NCI-H2196 treated with DMSO at 0.1 percent for 48 hours (cell line): ENCODE data around the gene OAT.
"Not testable (repeated sequence)": the region's sequence is repeated elsewhere in the genome, so short reads cannot be mapped to it uniquely, and the experiment has no call there.

Source experiments
- DNase-seq: peaks from one replicate; lab custom pipeline; 2025; ENCODE audit not compliant: unreplicated experiment; lab: John Stamatoyannopoulos, UW

Gene OAT

DNA sequence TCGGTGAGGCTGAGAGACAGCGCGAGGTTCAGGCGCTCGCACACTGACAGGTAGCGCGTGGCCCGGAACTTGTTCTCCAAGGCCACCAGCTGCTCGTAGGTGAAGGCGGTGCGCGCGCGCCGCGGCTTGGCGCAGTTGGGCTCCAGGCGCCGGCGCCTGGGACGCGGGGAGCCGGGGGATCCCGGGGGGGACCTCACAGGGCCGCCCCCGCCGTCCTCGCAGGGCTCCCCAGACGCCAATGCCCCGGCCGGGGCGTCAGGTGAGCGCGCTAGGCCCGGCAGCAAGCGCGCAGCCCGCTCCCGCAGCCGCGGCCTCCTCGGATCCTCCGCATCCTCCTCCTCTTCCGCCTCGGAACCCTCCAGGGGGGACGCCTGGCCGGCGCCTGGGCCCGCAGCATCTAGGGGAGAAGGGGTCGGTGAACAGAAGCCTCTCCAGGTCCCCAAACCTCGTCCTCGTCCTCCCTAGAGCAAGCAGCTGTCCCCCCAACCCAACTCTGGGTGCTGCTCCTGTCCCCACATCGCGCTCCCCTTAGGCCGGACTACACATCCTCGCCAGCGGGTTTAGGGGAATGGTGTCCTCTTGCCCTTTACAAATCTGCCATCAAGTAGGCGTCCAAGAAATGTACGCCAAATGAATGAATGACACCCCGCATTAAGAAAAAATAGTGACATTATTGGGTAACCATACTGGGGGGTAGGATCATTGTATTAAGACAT, 29.2 kb upstream of the OAT start:
- no peak for DNase-seq

DNA sequence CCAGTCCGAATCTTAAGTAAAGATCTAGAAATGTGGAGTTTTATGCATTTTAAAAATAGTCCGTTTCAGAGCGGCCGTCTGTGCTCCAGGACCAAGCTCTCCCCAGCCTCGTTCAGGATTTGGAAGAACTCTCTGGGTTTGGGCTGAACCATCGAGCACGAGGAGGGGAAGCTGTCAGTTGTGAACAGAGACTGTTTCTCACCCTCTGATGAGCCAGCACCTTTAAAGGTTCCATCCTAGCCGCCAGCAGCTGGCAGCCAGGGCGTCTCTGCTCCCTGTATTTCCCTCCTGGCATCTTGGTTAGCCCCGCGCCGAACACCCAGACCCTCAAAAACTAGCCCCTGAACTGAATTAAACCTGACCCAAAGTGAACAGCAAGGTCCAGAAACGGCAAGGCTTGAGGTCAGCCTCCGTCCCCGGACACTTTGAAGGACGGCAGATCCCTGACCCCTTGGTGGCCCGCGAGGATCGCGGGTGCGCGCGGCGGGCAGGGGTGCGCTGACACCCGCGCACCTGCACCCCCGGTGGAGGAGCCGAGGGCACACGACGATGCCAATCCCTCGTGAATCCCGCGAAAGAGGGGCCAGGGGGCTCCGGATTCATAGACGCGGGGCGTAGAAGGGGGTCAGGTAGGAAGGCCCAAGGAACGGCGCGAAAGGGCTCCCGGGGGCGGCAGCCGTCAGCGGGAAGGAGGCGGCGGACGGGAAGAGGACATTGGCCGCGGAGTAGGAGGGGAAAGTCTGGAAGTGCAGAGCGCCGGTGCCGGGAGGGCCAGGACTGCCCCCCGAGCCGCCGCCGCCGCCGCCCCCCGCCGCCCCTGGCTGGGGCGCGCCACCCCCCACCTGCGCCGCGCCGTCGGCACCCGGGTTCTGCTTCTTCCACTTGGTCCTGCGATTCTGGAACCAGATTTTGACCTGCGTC, 28.4 kb upstream of the OAT start:
- DNase-seq: no peak

DNA sequence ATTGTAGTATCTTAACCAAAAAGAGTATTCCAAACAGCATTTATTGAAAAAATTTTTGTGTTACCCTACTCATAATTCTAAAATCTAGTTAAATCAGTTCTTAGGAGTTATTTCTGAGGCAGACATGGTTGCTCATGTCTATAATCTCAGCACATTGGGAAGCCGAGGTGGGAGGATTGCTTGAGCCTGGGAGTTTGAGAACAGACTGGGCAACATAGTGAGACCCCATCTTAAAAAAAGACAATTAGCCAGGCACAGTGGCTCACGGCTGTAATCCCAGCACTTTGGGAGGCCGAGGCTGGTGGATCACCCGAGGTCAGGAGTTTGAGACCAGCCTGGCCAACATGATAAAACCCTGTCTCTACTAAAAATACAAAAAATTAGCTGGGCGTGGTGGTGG, 23.0 kb upstream of the OAT start:
- DNase-seq: not testable (repeated sequence)

DNA sequence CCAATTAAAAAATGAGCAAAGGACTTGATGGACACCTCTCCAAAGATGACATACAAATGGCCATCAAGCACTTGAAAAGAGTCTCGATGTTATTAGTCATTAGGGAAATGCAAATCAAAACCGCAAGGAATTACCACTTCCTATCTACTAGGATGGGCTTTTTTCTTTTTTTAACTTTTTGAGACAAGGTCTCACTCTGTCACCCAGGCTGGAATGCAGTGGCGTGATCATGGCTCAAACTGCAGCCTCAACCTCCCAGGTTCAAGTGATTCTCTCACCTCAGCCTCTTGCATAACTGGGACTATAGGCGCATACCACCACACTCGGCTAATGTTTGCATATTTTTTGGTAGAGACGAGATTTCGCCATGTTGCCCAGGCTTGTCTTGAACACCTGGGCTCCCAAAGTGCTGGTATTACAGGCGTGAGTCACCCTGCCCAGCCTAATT, 17.5 kb upstream of the OAT start:
- DNase-seq: no peak

DNA sequence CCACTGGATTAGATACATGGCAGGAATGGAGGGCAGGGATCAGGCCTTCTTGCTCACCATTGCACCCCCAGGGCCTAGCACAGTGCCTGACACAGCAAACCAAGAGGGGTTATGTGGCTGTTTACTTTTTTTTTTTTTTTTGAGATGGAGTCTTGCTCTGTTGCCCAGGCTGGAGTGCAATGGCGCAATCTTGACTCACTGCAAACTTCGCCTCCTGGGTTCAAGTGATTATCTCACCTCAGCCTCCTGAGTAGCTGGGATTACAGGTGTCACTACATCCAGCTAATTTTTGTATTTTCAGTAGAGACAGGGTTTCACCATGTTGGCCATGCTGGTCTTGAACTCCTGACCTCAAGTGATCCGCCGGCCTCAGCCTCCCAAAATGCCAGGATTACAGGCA, 17.0 kb upstream of the OAT start:
- not testable (repeated sequence) for DNase-seq

DNA sequence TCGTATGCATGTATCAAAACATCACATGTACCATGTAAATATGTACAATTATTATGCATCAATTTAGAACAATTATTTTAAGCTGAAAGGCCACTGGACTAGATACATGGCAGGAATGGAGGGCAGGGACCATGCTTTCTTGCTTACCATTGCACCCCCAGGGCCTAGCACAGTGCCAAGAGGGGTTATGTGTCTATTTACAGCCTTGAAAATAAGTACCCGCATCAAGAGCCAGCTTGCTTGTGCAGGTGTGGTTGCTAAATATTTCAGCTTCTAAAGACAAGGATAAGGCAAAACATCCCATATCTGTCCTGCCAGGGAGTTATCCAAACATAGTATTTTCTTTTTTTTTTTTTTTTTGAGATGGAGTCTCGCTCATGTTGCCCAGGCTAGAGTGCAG, 14.7 kb upstream of the OAT start:
- no peak for DNase-seq

DNA sequence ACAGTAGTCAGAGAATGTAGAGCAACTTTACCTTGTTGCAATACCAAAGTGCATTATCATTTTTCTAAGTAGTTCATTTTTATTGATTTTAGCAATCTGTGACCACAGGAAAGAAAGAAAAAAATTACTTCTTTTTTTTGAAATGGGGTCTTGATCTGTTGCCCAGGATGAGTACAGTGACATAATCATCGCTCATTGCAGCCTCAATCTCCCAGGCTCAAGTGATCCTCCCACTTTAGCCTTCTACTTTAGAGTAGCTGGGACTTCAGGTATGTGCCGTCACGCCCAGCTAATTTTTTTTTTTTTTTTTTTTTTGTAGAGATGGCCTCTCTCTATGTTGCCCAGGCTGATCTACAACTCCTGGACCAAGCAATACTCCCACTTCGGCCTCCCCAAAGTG, 11.4 kb upstream of the OAT start:
- DNase-seq: no peak

DNA sequence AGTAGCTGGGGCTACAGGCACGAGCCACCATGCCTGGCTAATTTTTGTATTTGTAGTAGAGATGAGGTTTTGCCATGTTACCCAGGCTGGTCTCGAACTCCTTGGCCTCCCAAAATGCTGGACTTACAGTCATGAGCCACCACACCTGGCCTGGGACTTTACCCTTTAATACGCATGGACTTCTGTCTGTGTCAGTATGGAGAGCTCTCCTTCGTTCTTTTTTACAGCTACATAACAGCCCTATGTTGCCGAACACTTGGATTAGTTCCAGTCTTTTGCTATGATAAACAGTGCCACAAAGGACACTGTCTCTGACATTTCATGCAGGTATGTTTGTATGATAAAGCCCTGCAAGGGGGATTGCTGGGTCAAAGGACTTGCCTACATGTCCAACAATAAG, 10.9 kb upstream of the OAT start:
- no peak for DNase-seq

DNA sequence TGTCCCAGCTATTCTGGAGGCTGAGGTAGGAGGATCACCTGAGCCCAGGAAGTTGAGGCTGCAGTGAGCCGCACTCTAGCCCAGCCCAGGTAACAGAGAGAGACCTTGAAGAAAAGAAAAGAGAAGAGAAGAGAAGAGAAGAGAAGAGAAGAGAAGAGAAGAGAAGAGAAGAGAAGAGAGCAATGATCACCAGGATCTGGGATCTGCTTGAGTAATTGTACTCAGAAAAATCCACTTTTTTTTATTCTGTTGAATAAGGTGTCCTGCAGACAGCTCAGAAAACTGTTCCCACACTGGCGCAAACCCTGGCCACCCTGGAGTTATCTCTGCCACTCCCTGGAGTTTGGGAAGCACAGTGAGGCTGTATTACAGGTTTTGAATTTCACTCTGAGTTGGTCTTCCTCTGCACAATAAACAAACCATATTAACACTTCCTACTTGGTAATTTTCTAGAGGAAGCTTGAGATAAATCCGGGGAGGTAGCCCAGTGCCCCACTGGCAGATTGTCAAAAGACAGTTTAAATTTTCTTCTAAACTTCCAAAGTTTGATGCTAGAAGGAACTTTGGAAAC, 9.6 kb upstream of the OAT start:
- DNase-seq: no peak

DNA sequence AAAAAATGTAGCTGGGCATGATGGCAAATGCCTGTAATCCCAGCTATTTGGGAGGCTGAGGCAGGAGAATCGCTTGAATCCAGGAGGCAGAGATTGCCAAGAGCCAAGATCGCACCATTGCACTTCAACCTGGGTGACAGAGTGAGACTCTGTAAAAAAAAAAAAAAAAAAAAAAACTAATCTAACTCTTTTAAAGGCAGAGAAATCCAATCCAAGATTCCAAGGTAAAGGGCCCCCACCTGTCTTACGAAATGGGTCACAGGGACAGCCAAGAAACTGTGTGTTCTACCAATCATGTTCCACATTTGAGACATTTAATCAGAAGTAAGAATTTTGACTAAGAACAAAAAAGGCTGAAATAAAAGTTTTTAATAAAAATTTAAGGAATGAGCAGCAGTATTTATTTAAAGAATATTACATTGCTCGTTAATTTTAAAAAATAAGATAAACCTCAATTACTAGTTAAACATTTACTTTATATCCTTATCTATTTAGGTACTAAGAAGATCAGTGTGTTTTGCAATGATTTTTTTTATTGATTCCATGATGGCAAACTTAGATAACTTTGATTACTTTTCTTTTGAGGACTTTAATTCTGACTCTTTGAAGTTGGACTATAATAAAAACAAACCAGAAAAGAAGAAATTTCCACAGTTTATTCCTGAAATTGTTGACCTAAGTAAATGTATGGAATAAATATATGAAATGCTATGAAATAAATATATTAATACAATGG, 6.7 kb upstream of the OAT start:
- no peak for DNase-seq

DNA sequence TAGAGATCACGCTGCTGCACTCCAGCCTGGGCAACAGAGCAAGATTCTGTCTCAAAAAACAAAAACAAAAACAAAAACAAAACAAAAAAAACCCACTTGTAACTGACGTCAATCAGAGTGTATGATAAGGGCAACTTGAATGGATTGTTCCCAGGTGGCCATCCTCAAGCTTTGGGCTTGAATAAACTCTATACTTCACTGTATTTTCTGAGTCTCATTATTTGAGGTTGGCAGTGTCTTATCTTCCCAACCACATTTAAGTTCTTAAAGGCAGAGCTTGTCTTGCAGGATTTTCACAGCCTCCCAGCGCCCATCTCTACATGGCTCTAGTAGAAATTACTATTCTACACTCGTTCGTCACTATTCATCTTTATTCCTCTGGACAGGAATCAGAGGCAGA, 5.1 kb upstream of the OAT start:
- no peak for DNase-seq

DNA sequence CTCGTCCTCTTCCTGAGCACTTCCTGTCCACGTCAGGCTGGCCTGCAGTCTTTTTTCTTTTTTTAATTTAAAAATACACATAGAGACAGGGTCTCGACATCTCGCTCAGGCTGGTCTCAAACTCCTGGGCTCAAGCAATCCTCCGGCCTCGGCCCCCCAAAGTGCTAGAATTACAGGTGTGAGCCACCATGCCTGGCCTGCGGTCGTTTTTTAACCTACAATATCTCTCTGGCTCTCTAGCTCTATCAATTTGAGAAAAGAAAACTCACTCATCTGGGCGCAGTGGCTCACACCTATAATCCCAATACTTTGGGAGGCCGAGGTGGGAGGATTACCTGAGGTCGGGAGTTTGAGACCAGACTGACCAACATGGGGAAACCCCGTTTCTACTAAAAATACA, 4.0 kb upstream of the OAT start:
- DNase-seq: no peak

DNA sequence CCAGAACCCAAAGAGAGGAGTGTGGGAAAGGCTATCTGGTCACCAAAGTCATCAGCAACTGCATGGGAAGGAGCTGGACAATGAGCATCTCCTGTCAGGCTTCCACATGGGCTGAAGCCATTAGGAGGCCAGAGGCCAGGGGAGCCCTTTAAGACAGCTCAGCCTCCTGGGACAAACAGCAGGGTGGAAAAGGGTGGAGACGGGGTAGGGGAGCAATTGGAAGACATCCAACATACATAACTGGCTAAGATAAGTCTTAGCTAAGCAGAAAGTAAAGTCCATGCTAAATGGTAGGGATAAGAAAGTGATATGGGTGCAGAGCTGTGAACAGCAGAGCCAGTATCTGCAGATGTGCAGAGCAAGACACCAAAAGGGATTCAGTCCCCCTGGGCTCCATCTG, 1.5 kb upstream of the OAT start:
- no peak for DNase-seq

DNA sequence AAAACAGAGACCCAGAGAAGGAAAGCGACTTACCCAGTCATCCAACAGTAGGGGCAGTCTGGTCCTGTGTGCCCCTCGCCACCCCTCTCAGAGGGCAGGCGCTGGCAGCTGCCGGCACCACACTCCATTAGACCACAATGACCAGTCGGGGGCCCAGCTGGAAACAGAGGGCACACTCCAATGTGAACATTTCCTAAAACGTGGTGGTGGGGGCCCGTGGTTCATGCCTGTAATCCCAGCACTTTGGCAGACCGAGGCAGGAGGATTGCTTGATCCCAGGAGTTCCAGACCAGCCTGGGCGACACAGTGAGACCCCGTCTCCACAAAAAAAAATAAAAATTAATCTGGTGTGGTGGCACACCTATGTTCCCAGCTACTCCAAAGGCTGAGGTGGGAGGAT, 912 bp upstream of the OAT start:
- DNase-seq: no peak

DNA sequence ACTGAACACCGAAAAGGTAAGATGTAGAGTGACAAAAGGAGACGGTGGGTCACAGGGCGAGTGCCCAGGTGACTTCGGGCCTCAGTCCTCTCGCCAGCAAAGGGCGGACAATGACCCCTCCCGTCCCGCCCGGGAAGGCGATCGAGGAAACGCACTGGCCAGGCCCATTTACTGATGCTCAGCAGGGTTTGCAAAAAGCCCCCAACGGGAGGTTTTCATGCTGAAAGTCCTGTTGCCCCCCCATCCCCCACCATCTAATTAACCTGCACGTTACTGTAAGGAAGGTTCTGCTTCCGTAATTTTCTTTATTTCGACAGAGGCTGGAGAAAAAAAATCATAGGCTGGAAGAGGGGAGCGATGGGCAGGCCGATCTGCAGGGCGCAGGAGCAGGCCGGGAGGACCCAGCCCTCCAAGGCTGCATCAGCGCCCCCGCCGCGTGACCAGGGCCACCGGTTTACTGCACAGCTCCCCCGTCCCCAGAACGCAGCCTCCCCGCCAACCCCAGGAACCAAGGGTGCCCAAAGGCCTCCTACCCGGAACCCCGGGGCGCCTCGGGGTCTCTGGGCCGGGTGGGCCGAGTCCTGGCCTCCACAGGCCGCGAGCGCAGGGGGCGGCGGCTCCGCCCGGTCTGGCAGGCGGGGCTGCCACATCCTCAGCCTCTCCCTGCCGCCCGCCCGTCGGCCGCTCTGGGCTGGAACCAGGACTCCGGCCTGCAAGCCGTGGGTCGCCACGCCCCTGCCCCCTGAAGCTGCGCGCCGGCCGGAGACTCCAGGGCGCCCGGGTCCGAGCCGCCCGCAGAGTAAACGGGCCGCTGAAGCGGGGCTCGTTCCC, 613 bp downstream of the OAT start:
- DNase-seq: no peak

DNA sequence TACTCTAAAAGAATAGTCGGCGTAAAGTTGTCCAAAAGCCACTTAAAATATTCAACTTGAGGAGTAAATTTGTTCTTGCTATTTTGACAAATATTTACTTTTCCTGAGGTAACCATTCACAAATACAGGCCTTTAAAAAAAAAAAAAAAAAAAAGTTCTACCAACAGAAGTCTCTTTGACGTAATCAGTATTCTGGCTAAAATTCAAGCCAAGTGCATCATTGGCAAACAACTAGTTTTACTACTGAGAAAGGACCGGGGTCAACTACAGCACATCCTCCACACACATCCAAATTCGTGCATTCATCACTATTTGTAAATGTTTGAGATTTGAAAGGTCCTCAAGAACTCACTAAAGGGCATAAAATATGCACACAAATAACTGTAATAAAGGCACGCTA, 2.0 kb downstream of the OAT start:
- no peak for DNase-seq

DNA sequence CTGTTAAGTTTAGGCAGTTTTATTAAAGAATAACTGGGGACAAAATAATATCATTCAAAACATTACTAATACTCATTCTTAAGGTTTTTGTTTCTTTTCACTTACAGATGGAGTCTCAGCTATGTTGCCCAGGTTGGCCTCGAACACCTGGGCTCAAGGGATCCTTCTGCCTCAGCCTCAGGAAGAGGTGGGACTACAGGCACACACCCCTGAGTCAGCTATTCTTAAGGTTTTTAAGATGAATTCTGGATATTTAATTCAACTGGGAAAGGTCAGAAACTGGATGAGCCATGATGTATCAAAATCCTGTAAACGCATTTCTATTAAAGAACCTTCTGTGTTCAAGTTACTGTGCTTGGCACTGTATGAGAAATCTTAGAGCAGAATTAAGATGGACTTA, 3.5 kb downstream of the OAT start:
- DNase-seq: no peak

DNA sequence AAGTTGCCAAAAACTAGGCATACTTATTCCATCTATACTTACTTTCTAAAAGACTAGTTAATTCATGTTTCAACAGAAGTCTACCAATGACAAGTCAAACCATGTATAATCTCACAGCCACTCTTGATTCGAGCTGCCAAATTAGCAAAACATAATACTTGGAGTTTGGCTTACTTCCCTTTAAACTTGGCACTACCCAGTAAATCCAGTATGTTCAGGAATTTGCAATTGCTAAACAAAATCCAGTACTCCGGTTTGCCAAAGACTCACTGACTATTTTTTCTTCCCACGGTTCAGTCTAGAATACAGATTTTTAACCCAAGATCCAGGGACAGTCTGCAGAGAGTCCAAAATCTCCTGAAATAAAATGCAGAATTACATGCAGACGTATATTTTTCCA, 4.6 kb downstream of the OAT start:
- no peak for DNase-seq

DNA sequence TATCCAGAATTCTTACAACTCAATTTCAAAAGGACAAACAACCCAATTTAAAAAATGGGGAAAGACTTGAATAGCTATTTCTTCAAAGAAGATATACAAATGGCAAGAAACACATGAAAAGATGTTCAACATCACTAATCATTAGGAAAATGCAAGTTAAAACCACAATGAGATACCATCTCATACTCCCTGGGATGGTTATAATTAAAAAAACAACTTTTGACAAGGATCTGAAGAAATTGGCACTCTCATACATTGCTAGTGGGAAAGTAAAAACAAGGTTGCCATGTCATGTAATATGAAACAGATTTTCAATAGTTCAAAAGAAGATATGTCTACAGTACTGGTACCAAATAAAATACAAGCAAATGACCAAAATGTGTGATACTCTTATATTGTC, 9.0 kb downstream of the OAT start:
- no peak for DNase-seq

DNA sequence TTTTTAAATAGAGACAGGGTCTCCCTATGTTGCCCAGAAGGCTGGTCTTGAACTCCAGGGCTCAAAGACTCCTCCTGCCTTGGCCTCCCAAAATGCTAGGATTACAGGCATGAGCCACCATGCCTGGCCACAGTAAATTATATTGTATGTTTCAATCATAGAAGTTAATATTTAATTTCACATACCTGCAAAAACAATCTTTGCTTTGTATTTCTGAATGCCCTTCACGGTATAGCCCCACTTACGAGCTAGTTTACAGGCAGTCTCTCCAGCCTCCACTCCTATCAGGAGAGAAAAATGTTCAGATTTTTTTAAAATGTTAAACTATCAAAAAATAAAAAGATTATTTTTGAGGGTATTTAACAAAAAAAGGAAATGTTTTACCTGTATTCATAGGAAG, 10.4 kb downstream of the OAT start:
- DNase-seq: no peak

DNA sequence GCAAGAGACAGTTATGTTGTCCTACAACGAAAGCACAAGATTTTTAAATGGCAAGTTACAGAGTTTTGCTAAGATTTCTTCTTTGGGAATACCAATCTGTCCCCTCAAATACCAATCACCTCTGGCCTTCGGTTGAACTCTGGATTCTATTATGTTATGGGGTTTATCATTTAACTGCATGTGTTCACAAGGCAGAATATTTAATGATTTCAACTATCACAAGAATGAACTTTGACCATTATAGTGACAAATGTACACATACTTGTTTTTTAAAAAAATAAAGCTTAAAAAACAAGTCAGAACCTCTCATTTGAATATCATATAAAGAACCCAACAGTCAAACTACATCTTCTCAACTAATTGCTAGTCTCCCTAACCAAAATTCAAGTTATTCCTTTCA, 11.3 kb downstream of the OAT start:
- DNase-seq: no peak
